ENCODE results near the gene CEP95. TPM values are rescaled to one million over a fixed set of nuclear protein-coding genes. Genes with fewer than 3 reads are reported as not detected.

Gene CEP95
- total RNA-seq, 1 experiment from 2014 or later, result 37.6 TPM

GRCh38 chr17:64579917-64580316 is 73.1 kb downstream of the CEP95 start:
- Mint-ChIP-seq H3K36me3 (ENCODE audit: insufficient read depth, unreplicated experiment) (peaks cover 10% of the 10 kb centered on the region), H3K27ac (ENCODE audit: unreplicated experiment) (no peak overlapping the region), H3K27me3 (ENCODE audit: unreplicated experiment) (no peaks in the 10 kb centered on the region), H3K4me3 (ENCODE audit: low read depth, unreplicated experiment) (no peak overlapping the region), H3K4me1 (ENCODE audit: low read depth, unreplicated experiment) (no peaks in the 10 kb centered on the region), H3K9me3 (ENCODE audit: low read depth, unreplicated experiment) (no peaks in the 10 kb centered on the region)
- no TSS peak for BruUV-seq (replicated peaks)
- intact Hi-C loops (cut with micrococcal nuclease; ENCODE audit: unreplicated experiment), result no loop called here
- no peak for DNase-seq
- CTCF ChIA-PET, result no interaction called here
- no peak for TF ChIP-seq CTCF (IDR thresholded peaks at IDR 0.05; ENCODE audit: unreplicated experiment)

GRCh38 chr17:64580384-64581315 is 73.9 kb downstream of the CEP95 start:
- no peak for TF ChIP-seq CTCF (IDR thresholded peaks at IDR 0.05; ENCODE audit: unreplicated experiment)
- Mint-ChIP-seq H3K4me3 (ENCODE audit: low read depth, unreplicated experiment) (no peak overlapping the region), H3K9me3 (ENCODE audit: low read depth, unreplicated experiment) (no peaks in the 10 kb centered on the region), H3K36me3 (ENCODE audit: insufficient read depth, unreplicated experiment) (peaks cover 10% of the 10 kb centered on the region), H3K27me3 (ENCODE audit: unreplicated experiment) (no peaks in the 10 kb centered on the region), H3K27ac (ENCODE audit: unreplicated experiment) (no peak overlapping the region), H3K4me1 (ENCODE audit: low read depth, unreplicated experiment) (no peaks in the 10 kb centered on the region)
- DNase-seq, result no peak
- no TSS peak for BruUV-seq (replicated peaks)
- CTCF ChIA-PET, result no interaction called here
- intact Hi-C loops (cut with micrococcal nuclease; ENCODE audit: unreplicated experiment), result no loop called here

- Mint-ChIP-seq H3K27ac (ENCODE audit: unreplicated experiment) (no peak overlapping the region), H3K9me3 (ENCODE audit: low read depth, unreplicated experiment) (no peaks in the 10 kb centered on the region), H3K4me1 (ENCODE audit: low read depth, unreplicated experiment) (no peaks in the 10 kb centered on the region), H3K27me3 (ENCODE audit: unreplicated experiment) (no peaks in the 10 kb centered on the region), H3K4me3 (ENCODE audit: low read depth, unreplicated experiment) (no peak overlapping the region), H3K36me3 (ENCODE audit: insufficient read depth, unreplicated experiment) (peaks cover 7% of the 10 kb centered on the region)
- BruUV-seq (replicated peaks), result no TSS peak
- intact Hi-C loops (cut with micrococcal nuclease; ENCODE audit: unreplicated experiment), result no loop called here
- CTCF ChIA-PET, result no interaction called here
- no peak for TF ChIP-seq CTCF (IDR thresholded peaks at IDR 0.05; ENCODE audit: unreplicated experiment)
- no peak for DNase-seq
Observed at GRCh38 chr17:64583038-64583437, 76.3 kb downstream of the CEP95 start.

- no peaks in the 10 kb centered on the region for H3K9me3 Mint-ChIP-seq (ENCODE audit: low read depth, unreplicated experiment)
- H3K27ac Mint-ChIP-seq (ENCODE audit: unreplicated experiment), result no peak overlapping the region
- H3K4me1 Mint-ChIP-seq (ENCODE audit: low read depth, unreplicated experiment), result no peaks in the 10 kb centered on the region
- intact Hi-C loops (cut with micrococcal nuclease; ENCODE audit: unreplicated experiment), result no loop called here
- H3K27me3 Mint-ChIP-seq (ENCODE audit: unreplicated experiment), result no peaks in the 10 kb centered on the region
- TF ChIP-seq CTCF (IDR thresholded peaks at IDR 0.05; ENCODE audit: unreplicated experiment), result no peak
- H3K36me3 Mint-ChIP-seq (ENCODE audit: insufficient read depth, unreplicated experiment), result peaks cover 6% of the 10 kb centered on the region
- BruUV-seq (replicated peaks), result no TSS peak
- no peak for DNase-seq
- CTCF ChIA-PET, result no interaction called here
- H3K4me3 Mint-ChIP-seq (ENCODE audit: low read depth, unreplicated experiment), result no peak overlapping the region
Observed at GRCh38 chr17:64585146-64585545, 78.4 kb downstream of the CEP95 start.

Small RNA genes lying within 50 kb of the gene (microRNA-seq; reads per million reads assigned to microRNA genes)
- gene MIR3064, result 10.2 reads per million, percentile 33 among the genes with 10 or more reads in this experiment
- not detected for gene MIR5047

Other genes starting within 250 kb of the CEP95 start
- 12.3 and 13.4 TPM in 2 replicates for gene TEX2, start 243.7 kb upstream of the CEP95 start, total RNA-seq (2022)
- gene PECAM1, start 116.1 kb upstream of the CEP95 start, total RNA-seq (2022), result not detected in 2 replicates
- 4.9 and 7.6 TPM in 2 replicates for gene MILR1, start 57.9 kb upstream of the CEP95 start, total RNA-seq (2022)
- gene POLG2, start 9.9 kb upstream of the CEP95 start, total RNA-seq (2022), result 25.1 and 29.8 TPM in 2 replicates
- gene DDX5, start 688 bp upstream of the CEP95 start, total RNA-seq (2022), result 384 and 477 TPM in 2 replicates
- gene SMURF2, start 155.3 kb downstream of the CEP95 start, total RNA-seq (2022), result 15.0 and 18.8 TPM in 2 replicates